Sigmoid colon (tissue), 7 donors: ENCODE measurements around the gene NKX1-1. TPM values are rescaled to one million over a fixed set of nuclear protein-coding genes. Genes with fewer than 3 reads are reported as not detected.

Source experiments
- DNase-seq: peaks from one replicate; pipeline ENCODE4 v3.0.0-alpha.2; 2019
- H3K27ac ChIP-seq, 4 donors: fragments of 200-600 bp; sonication (generic); one replicate each; pipeline ENCODE4 v1.5.1; 2016 to 2019; ENCODE audit warnings: mild to moderate bottlenecking in 1 of 4
- H3K27me3 ChIP-seq, 3 donors: fragments of 200-600 bp; sonication (generic); one replicate each; pipeline ENCODE4 v1.5.1; 2019; ENCODE audit warnings: mild to moderate bottlenecking in 1 of 3
- H3K36me3 ChIP-seq, 4 donors: fragments of 200-600 bp; sonication (generic); one replicate each; pipeline ENCODE4 v1.5.1; 2016 to 2019
- H3K4me1 ChIP-seq, 4 donors: fragments of 200-600 bp; sonication (generic); one replicate each; pipeline ENCODE4 v1.5.1; 2017 to 2019
- H3K4me3 ChIP-seq, 4 donors: fragments of 200-600 bp; sonication (generic); one replicate each; pipeline ENCODE4 v1.5.1; 2017 to 2019; ENCODE audit warnings: mild to moderate bottlenecking in 2 of 4, moderate library complexity in 1 of 4
- H3K9me3 ChIP-seq, 4 donors: fragments of 200-600 bp in 3 of 4; sonication (generic) in 3 of 4; one replicate each; pipeline versions ENCODE4 v1.5.1 to v1.6.1; 2013 to 2019
- EP300 ChIP-seq, 4 donors: sonication (generic); formaldehyde crosslinking; IDR thresholded peaks; one replicate each; pipeline ENCODE4 v1.6.1; 2017; ENCODE audit warnings: antibody characterized with exemption in 4 of 4
- POLR2A ChIP-seq, 2 donors: fragments of 450-650 bp; IDR thresholded peaks; one replicate each; pipeline ENCODE4 v1.6.1; 2016; ENCODE audit warnings: antibody characterized with exemption in 2 of 2, mild to moderate bottlenecking in 2 of 2, moderate library complexity in 2 of 2
- POLR2AphosphoS5 ChIP-seq, 4 donors: sonication (generic); formaldehyde crosslinking; IDR thresholded peaks; one replicate each; pipeline ENCODE4 v1.6.1; 2017; ENCODE audit warnings: antibody characterized with exemption in 4 of 4
- WGBS, 2 donors: extraction: QIAGEN DNeasy Blood & Tissue Kit; methylation state at CpG; one replicate each; pipeline ENCODE4 v1.1.7; 2013; 5-methylcytosine and 5-hydroxymethylcytosine counted together
- intact Hi-C: fragments of 100-400 bp; cut with DNase I; formaldehyde crosslinking; loops from one replicate; pipeline ENCODE4 v1.15.1; 2023
- polyA plus RNA-seq, 3 donors: library from polyadenylated mRNA; stranded (reverse); fragments of 200-250 nt; gene quantifications; one replicate each; pipeline ENCODE4 v1.2.3, GENCODE V29; 2013
- total RNA-seq, 4 donors: library from RNA; depleted of rRNA; stranded (reverse); fragments of >200 nt; gene quantifications; one replicate each; pipeline ENCODE4 v1.1.0, GENCODE V29; 2016
- TF ChIP-seq, protein P1 (sequence below), 4 experiments: fragments of 450-650 bp in 3 of 4; fragments of 200-600 bp in 1 of 4; IDR thresholded peaks; one replicate each; pipeline ENCODE4 v1.5.1; 2016 to 2019; ENCODE audit warnings: antibody characterized with exemption in 4 of 4, mild to moderate bottlenecking in 3 of 4, moderate library complexity in 2 of 4
- donor health status: healthy with polysubstance abuse.
- donor health status: Bipolar disorder and iron deficiency.
- donor health status: healthy.

The NKX1-1 gene
- total and polyA plus RNA-seq, 7 donors: not detected

DNA sequence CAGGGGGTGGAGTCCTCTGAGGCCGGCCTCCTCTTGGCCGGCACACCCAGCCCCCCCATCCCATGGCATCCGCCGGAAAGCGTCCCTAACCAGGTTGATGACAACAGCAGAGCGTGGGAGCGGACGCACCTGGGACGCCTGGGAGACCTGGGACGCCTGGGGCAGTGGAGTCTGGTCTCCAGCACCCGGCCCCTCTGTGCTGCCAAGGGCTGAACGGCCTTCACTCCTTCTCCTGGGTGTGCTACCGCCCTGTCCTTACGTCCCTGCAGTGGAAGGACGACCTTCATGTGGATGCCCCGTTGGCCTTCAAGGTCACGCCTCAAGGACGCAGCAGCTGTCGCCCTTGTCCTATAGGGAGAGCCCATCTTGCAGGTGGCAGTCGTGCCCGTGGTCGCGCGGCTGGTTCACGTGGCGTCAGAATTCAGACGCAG lies 26.9 kb downstream of the NKX1-1 start:
- Histone ChIP-seq H3K36me3 (peaks cover 8 to 61% (median 15%) of the 10 kb centered on the region in 4 donors), H3K27me3 (no peaks in the 10 kb centered on the region), H3K4me1 (no peaks in the 10 kb centered on the region), H3K27ac (no peak overlapping the region), H3K9me3 (no peaks in the 10 kb centered on the region), H3K4me3 (no peak overlapping the region)
- 86 to 89% methylated on average over 26 to 27 of the region's 27 CpGs for WGBS, 2 donors
- peak; percentile 37 for DNase-seq
- intact Hi-C loops: no loop called here
- no peak for TF ChIP-seq EP300 (IDR thresholded peaks at IDR 0.05)
- TF ChIP-seq, protein P1, sequence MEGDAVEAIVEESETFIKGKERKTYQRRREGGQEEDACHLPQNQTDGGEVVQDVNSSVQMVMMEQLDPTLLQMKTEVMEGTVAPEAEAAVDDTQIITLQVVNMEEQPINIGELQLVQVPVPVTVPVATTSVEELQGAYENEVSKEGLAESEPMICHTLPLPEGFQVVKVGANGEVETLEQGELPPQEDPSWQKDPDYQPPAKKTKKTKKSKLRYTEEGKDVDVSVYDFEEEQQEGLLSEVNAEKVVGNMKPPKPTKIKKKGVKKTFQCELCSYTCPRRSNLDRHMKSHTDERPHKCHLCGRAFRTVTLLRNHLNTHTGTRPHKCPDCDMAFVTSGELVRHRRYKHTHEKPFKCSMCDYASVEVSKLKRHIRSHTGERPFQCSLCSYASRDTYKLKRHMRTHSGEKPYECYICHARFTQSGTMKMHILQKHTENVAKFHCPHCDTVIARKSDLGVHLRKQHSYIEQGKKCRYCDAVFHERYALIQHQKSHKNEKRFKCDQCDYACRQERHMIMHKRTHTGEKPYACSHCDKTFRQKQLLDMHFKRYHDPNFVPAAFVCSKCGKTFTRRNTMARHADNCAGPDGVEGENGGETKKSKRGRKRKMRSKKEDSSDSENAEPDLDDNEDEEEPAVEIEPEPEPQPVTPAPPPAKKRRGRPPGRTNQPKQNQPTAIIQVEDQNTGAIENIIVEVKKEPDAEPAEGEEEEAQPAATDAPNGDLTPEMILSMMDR (IDR thresholded peaks at IDR 0.05): no peak
- TF ChIP-seq POLR2A (IDR thresholded peaks at IDR 0.05): no peak
- TF ChIP-seq POLR2AphosphoS5 (IDR thresholded peaks at IDR 0.05): no peak

DNA sequence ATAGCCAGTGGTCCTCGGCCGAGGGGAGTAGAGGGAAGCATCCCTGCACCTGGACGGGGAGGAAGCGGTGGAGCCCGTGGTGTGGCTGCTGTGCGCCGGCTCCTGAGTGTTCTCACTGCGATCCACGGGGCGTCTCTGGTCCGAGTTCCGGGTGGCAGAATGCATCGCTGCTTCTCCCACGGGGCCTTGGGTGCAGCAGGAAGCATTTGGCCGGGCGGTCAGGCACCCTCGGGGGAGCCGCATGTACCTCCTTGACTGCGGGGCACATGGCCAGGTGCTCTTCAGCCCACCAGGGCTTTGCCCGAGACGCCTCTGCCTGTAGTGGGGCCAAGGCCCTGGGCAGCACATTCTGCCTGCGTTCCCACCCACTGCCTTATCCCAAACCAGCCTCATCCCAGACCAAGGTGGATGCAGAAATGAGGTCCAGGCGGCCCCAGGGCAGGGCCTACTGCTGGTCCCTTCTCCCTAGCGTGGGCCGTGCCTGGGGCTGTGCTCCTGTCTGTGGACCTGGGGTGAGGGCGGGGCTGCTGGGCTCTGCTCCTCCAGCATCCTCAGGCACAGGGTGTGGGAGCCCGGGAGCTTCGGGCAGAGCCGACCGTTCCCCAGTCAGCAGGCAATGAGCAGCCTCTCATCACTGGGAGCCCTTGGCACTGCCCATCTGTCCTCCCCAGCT lies 27.5 kb downstream of the NKX1-1 start:
- DNase-seq: peak; percentile 62
- Histone ChIP-seq H3K9me3 (no peaks in the 10 kb centered on the region), H3K36me3 (peaks cover 5 to 58% (median 12%) of the 10 kb centered on the region in 4 donors), H3K27ac (no peak overlapping the region), H3K4me1 (no peaks in the 10 kb centered on the region), H3K4me3 (no peak overlapping the region), H3K27me3 (no peaks in the 10 kb centered on the region)
- intact Hi-C loops: no loop called here
- 91% methylated on average over 30 of the region's 30 CpGs for WGBS, 2 donors
- TF ChIP-seq POLR2A (IDR thresholded peaks at IDR 0.05): no peak
- TF ChIP-seq, protein P1 (IDR thresholded peaks at IDR 0.05): no peak
- TF ChIP-seq POLR2AphosphoS5 (IDR thresholded peaks at IDR 0.05): no peak
- TF ChIP-seq EP300 (IDR thresholded peaks at IDR 0.05): no peak

DNA sequence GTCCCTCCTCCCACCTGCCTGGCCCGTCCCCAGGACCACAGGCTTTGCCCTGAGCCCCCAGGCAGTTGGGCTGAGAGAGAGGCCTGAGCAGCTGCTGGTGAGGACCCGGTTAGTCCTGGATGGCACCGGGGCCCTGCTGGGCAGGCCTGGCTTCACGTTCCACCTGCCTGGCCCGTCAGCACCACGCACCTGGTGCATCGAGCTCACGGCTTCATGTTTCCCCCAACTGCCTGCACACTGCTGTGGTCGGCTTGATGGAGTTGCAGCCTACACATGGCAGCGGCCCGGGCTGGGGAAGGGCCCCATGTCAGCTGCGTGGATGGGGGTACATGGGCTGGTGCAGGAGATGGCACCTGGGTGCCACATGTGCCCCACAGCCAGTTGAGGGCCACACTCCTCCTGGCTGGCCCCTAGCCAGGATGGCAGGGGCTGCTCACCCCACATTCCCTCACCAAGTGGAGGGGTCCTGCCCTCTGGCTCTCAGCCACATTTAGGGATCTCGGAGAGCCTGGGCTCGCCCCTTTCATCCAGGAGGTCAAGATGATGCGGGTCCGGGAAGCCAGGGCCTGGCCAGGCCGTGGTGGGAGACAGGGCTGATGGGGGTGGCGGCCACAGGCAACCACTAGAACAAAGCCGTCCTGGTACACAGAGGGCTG lies 28.5 kb downstream of the NKX1-1 start:
- TF ChIP-seq POLR2AphosphoS5 (IDR thresholded peaks at IDR 0.05) (no peak), EP300 (IDR thresholded peaks at IDR 0.05) (no peak), POLR2A (IDR thresholded peaks at IDR 0.05) (no peak)
- TF ChIP-seq, protein P1 (IDR thresholded peaks at IDR 0.05): no peak
- intact Hi-C loops: no loop called here
- Histone ChIP-seq H3K4me3 (no peak overlapping the region), H3K9me3 (no peaks in the 10 kb centered on the region), H3K27ac (no peak overlapping the region), H3K4me1 (no peaks in the 10 kb centered on the region), H3K36me3 (peaks cover 5 to 63% (median 12%) of the 10 kb centered on the region in 4 donors), H3K27me3 (no peaks in the 10 kb centered on the region)
- 93 to 94% methylated on average over 19 of the region's 19 CpGs for WGBS, 2 donors
- DNase-seq: peak; percentile 61

DNA sequence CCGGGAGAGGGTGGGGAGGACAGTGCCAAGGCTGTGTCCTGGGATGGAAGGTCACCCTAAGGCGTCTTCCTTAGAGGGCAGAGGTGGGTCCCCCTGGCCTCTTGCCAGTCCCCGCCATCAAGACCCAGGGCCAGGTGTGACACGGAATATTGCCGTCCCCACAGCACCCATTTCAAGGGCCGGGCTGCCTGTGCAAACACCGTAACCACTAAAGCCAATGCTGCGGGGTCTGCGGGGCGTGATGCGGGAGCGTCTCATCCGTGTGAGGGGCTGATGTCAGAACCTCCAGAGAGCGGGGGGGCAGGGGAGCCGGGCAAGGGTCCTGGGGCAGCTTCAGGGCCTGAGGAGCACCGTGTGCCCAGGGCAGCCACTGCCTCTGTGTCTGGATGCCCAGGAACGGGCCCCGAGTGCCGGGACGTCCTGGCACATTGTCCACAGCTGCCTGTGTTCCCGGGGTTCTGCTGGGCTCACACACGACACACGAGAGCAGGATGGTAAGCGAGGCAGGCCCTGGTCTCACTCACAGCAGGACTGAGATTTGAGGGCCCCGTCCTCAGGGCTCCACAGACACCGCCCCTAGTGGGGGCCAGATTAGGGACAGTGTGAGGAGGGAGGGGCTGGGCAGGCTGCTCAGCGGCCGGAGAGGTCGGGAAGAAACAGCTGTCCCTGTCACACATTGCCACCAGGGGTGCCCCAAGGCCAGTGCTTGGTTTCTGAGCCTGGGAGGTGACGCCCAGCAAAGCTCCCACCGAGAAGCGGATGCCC lies 29.2 kb downstream of the NKX1-1 start:
- H3K4me1 ChIP-seq: no peaks in the 10 kb centered on the region
- DNase-seq: peak; percentile 55
- WGBS, 2 donors: 92 to 95% methylated on average over 32 of the region's 32 CpGs
- H3K27ac ChIP-seq: no peak overlapping the region
- intact Hi-C loops: no loop called here
- peaks cover 5 to 68% (median 13%) of the 10 kb centered on the region in 4 donors for H3K36me3 ChIP-seq
- TF ChIP-seq POLR2A (IDR thresholded peaks at IDR 0.05): no peak
- no peak for TF ChIP-seq EP300 (IDR thresholded peaks at IDR 0.05)
- H3K27me3 ChIP-seq: no peaks in the 10 kb centered on the region
- H3K9me3 ChIP-seq: no peaks in the 10 kb centered on the region
- H3K4me3 ChIP-seq: no peak overlapping the region

DNA sequence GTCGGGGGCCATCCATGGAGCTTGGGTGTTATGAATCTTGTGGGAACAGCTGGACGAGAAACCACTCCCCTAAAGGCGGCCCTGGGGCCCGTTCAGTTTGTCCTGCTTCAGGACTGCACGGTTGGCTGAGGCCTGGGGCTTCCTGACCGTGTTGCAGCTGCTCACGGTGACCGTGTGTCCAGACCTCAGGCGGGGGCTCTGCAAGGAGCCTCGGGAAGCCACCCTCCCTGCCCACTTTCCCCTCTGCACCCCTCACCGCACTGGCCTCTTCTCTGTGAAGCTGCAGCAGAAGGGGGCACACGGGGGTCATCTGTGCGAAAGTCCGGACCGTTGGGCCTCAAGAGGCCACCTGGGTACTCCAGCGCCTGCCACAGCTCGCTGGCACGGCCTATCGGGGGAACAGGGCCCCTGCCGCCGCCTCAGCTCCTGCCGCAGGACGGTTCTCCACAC lies 29.8 kb downstream of the NKX1-1 start:
- Histone ChIP-seq H3K27ac (no peak overlapping the region), H3K36me3 (peaks cover 5 to 74% (median 16%) of the 10 kb centered on the region in 4 donors), H3K27me3 (no peaks in the 10 kb centered on the region), H3K9me3 (no peaks in the 10 kb centered on the region), H3K4me1 (no peaks in the 10 kb centered on the region), H3K4me3 (no peak overlapping the region)
- TF ChIP-seq, protein P1 (IDR thresholded peaks at IDR 0.05): no peak
- TF ChIP-seq EP300 (IDR thresholded peaks at IDR 0.05) (no peak), POLR2AphosphoS5 (IDR thresholded peaks at IDR 0.05) (no peak), POLR2A (IDR thresholded peaks at IDR 0.05) (no peak)
- DNase-seq: peak; percentile 45
- WGBS, 2 donors: 90 to 93% methylated on average over 23 of the region's 23 CpGs
- intact Hi-C loops: no loop called here
